HG03565 (cell line): ENCODE data around the gene SLC32A1.

Source experiments
- ATAC-seq: cut with Tn5 transposase; IDR thresholded peaks from one replicate; pipeline ENCODE4 v1.9.1; 2021; ENCODE audit warnings: mild to moderate bottlenecking, moderate library complexity; ENCODE audit not compliant: unreplicated experiment

SLC32A1 gene

GRCh38 chr20:38723848-38724625 is at the start of gene SLC32A1:
SLC32A1 (plus strand) TSS chr20:38724486; CDS start chr20:38724725, 239 bp downstream.
- ATAC-seq: no peak

- ATAC-seq: no peak
These were observed 49.5 kb upstream of the SLC32A1 start for GRCh38 chr20:38674765-38675133.

GRCh38 chr20:38676576-38676975 is 47.7 kb upstream of the SLC32A1 start:
- ATAC-seq: no peak

GRCh38 chr20:38680500-38681306 is 43.6 kb upstream of the SLC32A1 start:
- no peak for ATAC-seq

- no peak for ATAC-seq
These were observed 39.0 kb upstream of the SLC32A1 start for GRCh38 chr20:38685271-38685670.

GRCh38 chr20:38685853-38686473 is 38.3 kb upstream of the SLC32A1 start:
- ATAC-seq: no peak

- no peak for ATAC-seq
These were observed 31.6 kb upstream of the SLC32A1 start for GRCh38 chr20:38692436-38693411.

GRCh38 chr20:38697306-38697705 is 27.0 kb upstream of the SLC32A1 start:
- ATAC-seq: no peak

GRCh38 chr20:38698541-38698940 is 25.7 kb upstream of the SLC32A1 start:
- no peak for ATAC-seq

GRCh38 chr20:38700141-38700540 is 24.1 kb upstream of the SLC32A1 start:
- ATAC-seq: no peak

- no peak for ATAC-seq
These were observed 23.4 kb upstream of the SLC32A1 start for GRCh38 chr20:38700926-38701325.

GRCh38 chr20:38703526-38703925 is 20.8 kb upstream of the SLC32A1 start:
- no peak for ATAC-seq

- no peak for ATAC-seq
These were observed 20.1 kb upstream of the SLC32A1 start for GRCh38 chr20:38704136-38704535.

- ATAC-seq: no peak
These were observed 17.8 kb upstream of the SLC32A1 start for GRCh38 chr20:38706509-38706908.

GRCh38 chr20:38714308-38714707 is 10.0 kb upstream of the SLC32A1 start:
- ATAC-seq: no peak

GRCh38 chr20:38715646-38716045 is 8.6 kb upstream of the SLC32A1 start:
- no peak for ATAC-seq

- ATAC-seq: no peak
These were observed 1.6 kb upstream of the SLC32A1 start for GRCh38 chr20:38722683-38723016.

- no peak for ATAC-seq
These were observed 1.1 kb upstream of the SLC32A1 start for GRCh38 chr20:38723017-38723847.

GRCh38 chr20:38724626-38725147 is 401 bp downstream of the SLC32A1 start:
- ATAC-seq: no peak
